ENCODE results near the gene PANX1. TPM values are rescaled to one million over a fixed set of nuclear protein-coding genes. Genes with fewer than 3 reads are reported as not detected.

The PANX1 gene
- polyA plus RNA-seq, 1 of the 3 experiments (the other 2 are of a cell fraction): 11.1 TPM

GRCh38 chr11:94193288-94193687 is 64.6 kb downstream of the PANX1 start (continued):
- TF ChIP-seq PBX3 (IDR thresholded peaks at IDR 0.05) (peak; percentile 61), USF1 (IDR thresholded peaks at IDR 0.05; ENCODE audit: borderline replicate concordance, low read depth) (peak; percentile 13; the same call in 1 of the 2 replicates), MEF2A (IDR thresholded peaks at IDR 0.05; ENCODE audit: borderline replicate concordance, low read depth) (0 out of 2 replicates have a peak, but pooled peaks have one; percentile 25), FOSL2 (IDR thresholded peaks at IDR 0.05; ENCODE audit: borderline replicate concordance, low read depth) (peak; percentile 97), JUND (IDR thresholded peaks at IDR 0.05) (peak; percentile 94), ELF1 (IDR thresholded peaks at IDR 0.05) (no peak; the same call in 1 of the 2 replicates), EZH2phosphoT487 (IDR thresholded peaks at IDR 0.05; ENCODE audit: borderline replicate concordance, low read depth) (no peak)

- Histone ChIP-seq H3K4me2 (no peak overlapping the region), H4K20me1 (ENCODE audit: insufficient read depth) (no peaks in the 10 kb centered on the region), H3K9me3 (no peaks in the 10 kb centered on the region), H3K9me2 (no peaks in the 10 kb centered on the region), H2AFZ (ENCODE audit: low read depth) (no peak overlapping the region), H3K27me3 (ENCODE audit: insufficient read depth) (no peaks in the 10 kb centered on the region), H3K36me3 (replicated peaks in 1 of 2; ENCODE audit: control insufficient read depth in 1 of 2, insufficient read depth in 2 of 2, low read length in 1 of 2) (no peaks in the 10 kb centered on the region), H3K9ac (no peak overlapping the region), H3F3A (replicated peaks; ENCODE audit: insufficient read depth) (no peaks in the 10 kb centered on the region), H3K79me2 (ENCODE audit: insufficient read depth) (no peaks in the 10 kb centered on the region), H3K4me3 (ENCODE audit: low read depth in 2 of 2, low read length in 1 of 2) (no peak overlapping the region), H3K4me1 (ENCODE audit: control insufficient read depth in 1 of 2, insufficient read depth in 2 of 2, low read depth in 1 of 2, low read length in 1 of 2) (peaks cover 0 to 8% of the 10 kb centered on the region in 2 experiments; a peak in 2 of 4 replicates), H3K27ac (ENCODE audit: low read depth in 2 of 2, low read length in 1 of 2) (no peak overlapping the region)
- TF ChIP-seq CTCF (IDR thresholded peaks at IDR 0.05): no peak
- no peak for TF ChIP-seq CHD2 (IDR thresholded peaks at IDR 0.05; ENCODE audit: low read length, partially characterized antibody)
- TF ChIP-seq GATA2 (CRISPR knock-in tag; IDR thresholded peaks at IDR 0.05): no peak
- TF ChIP-seq USF2 (IDR thresholded peaks at IDR 0.05; ENCODE audit: borderline replicate concordance, low read depth, low read length): no peak
- TF ChIP-seq FOSL2 (IDR thresholded peaks at IDR 0.05; ENCODE audit: borderline replicate concordance, low read depth): no peak
- TF ChIP-seq TEAD4 (IDR thresholded peaks at IDR 0.05; ENCODE audit: borderline replicate concordance, insufficient read depth): no peak
- no peak for TF ChIP-seq NFIC (IDR thresholded peaks at IDR 0.05; ENCODE audit: borderline replicate concordance)
- no peak for TF ChIP-seq RAD21 (IDR thresholded peaks at IDR 0.05; ENCODE audit: low read length)
- TF ChIP-seq MAX (IDR thresholded peaks at IDR 0.05; ENCODE audit: low read depth): no peak
- TF ChIP-seq RCOR1 (IDR thresholded peaks at IDR 0.05; ENCODE audit: low read length): no peak
- no peak for TF ChIP-seq POLR2AphosphoS5 (IDR thresholded peaks at IDR 0.05; ENCODE audit: low read depth, low read length)
- TF ChIP-seq TAF1 (IDR thresholded peaks at IDR 0.05; ENCODE audit: borderline replicate concordance, low read depth, low read length): no peak
- ChIA-PET POLR2A (interaction anchor here (1.5 kb wide), 1 partner anchor 66 kb away, joined by 7 read pairs; the partner anchor contains the start of gene PANX1), CTCF (interaction anchor here (1.4 kb wide), 1 partner anchor 19 kb away, joined by 4 read pairs; no protein-coding TSS in a partner anchor)
- DNase-seq: no peak
- WGBS (ENCODE audit: low lambda C conversion rate): 88% methylated on average over 5 of the region's 11 CpGs
These were observed 66.1 kb downstream of the PANX1 start for GRCh38 chr11:94194712-94195111.
